ENCODE data around the gene SLMAP. TPM values are rescaled to one million over a fixed set of nuclear protein-coding genes. Genes with fewer than 3 reads are reported as not detected.

The SLMAP gene
- total RNA-seq, 3 donors from 2014 or later (not counting 1 experiment from before 2014, with no cell fraction given) = 79.4 to 98.6 (median 89.0) TPM

DNA sequence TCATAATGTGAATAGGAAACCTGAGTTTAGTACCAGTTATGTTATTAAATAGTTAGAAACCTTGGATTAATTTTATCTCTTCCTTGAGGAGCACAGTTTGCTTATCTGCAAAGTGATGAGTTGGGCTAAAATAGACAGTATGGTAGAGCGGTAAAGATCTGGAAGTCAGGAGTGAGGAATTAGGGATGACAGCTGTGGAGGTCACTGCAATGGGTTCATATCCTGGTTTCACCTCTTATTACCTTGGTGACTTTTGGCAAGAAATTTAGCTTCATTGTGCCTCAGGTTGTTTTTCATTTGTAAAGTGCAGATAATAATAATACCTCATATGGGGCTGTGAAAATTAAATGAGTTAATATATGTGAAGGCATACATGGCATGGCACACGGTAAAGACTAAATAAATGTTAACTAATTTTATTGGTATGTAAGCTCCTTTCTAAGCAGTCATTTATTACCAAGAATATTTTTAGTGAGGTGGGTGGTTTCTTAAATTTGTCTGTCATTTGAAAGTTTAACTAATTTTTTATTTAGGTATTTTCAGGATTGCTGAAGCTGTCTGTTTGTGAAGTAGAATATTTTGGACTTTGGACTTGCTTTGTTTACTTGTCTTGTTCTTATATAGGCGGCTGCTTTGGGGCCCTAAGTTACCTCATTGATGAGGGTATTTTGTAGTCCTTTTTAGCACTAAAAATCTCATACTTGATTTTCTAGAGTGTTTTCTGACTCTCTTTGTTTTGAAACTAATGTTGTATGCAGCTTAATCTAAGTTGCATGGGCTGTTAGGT lies 41.8 kb downstream of the SLMAP start:
- H3K4me3 ChIP-seq (ENCODE audit: low read length) = no peak overlapping the region
- TF ChIP-seq, protein P1, sequence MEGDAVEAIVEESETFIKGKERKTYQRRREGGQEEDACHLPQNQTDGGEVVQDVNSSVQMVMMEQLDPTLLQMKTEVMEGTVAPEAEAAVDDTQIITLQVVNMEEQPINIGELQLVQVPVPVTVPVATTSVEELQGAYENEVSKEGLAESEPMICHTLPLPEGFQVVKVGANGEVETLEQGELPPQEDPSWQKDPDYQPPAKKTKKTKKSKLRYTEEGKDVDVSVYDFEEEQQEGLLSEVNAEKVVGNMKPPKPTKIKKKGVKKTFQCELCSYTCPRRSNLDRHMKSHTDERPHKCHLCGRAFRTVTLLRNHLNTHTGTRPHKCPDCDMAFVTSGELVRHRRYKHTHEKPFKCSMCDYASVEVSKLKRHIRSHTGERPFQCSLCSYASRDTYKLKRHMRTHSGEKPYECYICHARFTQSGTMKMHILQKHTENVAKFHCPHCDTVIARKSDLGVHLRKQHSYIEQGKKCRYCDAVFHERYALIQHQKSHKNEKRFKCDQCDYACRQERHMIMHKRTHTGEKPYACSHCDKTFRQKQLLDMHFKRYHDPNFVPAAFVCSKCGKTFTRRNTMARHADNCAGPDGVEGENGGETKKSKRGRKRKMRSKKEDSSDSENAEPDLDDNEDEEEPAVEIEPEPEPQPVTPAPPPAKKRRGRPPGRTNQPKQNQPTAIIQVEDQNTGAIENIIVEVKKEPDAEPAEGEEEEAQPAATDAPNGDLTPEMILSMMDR (IDR thresholded peaks at IDR 0.05) = no peak
- H3K27me3 ChIP-seq (ENCODE audit: control insufficient read depth, insufficient read depth, low read length) = no peaks in the 10 kb centered on the region
- DNase-seq (no peak), ATAC-seq (no peak)
- no peak overlapping the region for H3K27ac Mint-ChIP-seq
- no peaks in the 10 kb centered on the region for H3K9me3 ChIP-seq (ENCODE audit: control insufficient read depth, insufficient read depth, low read length)
- no peaks in the 10 kb centered on the region for H3K36me3 Mint-ChIP-seq
- H3K9me3 Mint-ChIP-seq = no peaks in the 10 kb centered on the region
- no peak overlapping the region for H3K4me3 Mint-ChIP-seq
- intact Hi-C loops (cut with micrococcal nuclease) = no loop called here
- H3K4me1 Mint-ChIP-seq = peaks cover 32 to 53% of the 10 kb centered on the region in 2 donors
- no peaks in the 10 kb centered on the region for H3K36me3 ChIP-seq (ENCODE audit: control insufficient read depth, insufficient read depth, low read length)
- H3K27me3 Mint-ChIP-seq (ENCODE audit: low read depth in 2 of 2) = no peaks in the 10 kb centered on the region
- WGBS (ENCODE audit: insufficient coverage) = 100% methylated on average over 3 of the region's 3 CpGs
- no peaks in the 10 kb centered on the region for H3K4me1 ChIP-seq (ENCODE audit: control insufficient read depth, insufficient read depth, low read length)
- H3K27ac ChIP-seq (ENCODE audit: low read length) = no peak overlapping the region

- Histone ChIP-seq H3K27me3 (ENCODE audit: control insufficient read depth, insufficient read depth, low read length) (no peaks in the 10 kb centered on the region), H3K9me3 (ENCODE audit: control insufficient read depth, insufficient read depth, low read length) (no peaks in the 10 kb centered on the region), H3K4me3 (ENCODE audit: low read length) (no peak overlapping the region), H3K4me1 (ENCODE audit: control insufficient read depth, insufficient read depth, low read length) (peaks cover 4% of the 10 kb centered on the region), H3K36me3 (ENCODE audit: control insufficient read depth, insufficient read depth, low read length) (no peaks in the 10 kb centered on the region), H3K27ac (ENCODE audit: low read length) (peak overlapping the region; percentile 54)
- Mint-ChIP-seq H3K4me1 (peaks cover 53 to 60% of the 10 kb centered on the region in 2 donors), H3K36me3 (no peaks in the 10 kb centered on the region), H3K27me3 (ENCODE audit: low read depth in 2 of 2) (no peaks in the 10 kb centered on the region), H3K4me3 (peak overlapping the region; percentile 61), H3K9me3 (no peaks in the 10 kb centered on the region), H3K27ac (peak overlapping the region; percentile 79 to 81)
- WGBS (ENCODE audit: insufficient coverage) = 39% methylated on average over 2 of the region's 3 CpGs
- intact Hi-C loops (cut with micrococcal nuclease) = no loop called here
- peak in 1 of 2 donors; percentile 22 for DNase-seq
- TF ChIP-seq, protein P1 (IDR thresholded peaks at IDR 0.05) = no peak
- peak in 2 of 3 donors; percentile 36 to 65 for ATAC-seq
Measured at GRCh38 chr3:57803647-57804081, 47.6 kb downstream of the SLMAP start.

- peak overlapping the region; percentile 79 to 81 for H3K27ac Mint-ChIP-seq
- TF ChIP-seq, protein P1 (IDR thresholded peaks at IDR 0.05) = no peak
- Histone ChIP-seq H3K36me3 (ENCODE audit: control insufficient read depth, insufficient read depth, low read length) (no peaks in the 10 kb centered on the region), H3K27me3 (ENCODE audit: control insufficient read depth, insufficient read depth, low read length) (no peaks in the 10 kb centered on the region), H3K27ac (ENCODE audit: low read length) (no peak overlapping the region), H3K4me1 (ENCODE audit: control insufficient read depth, insufficient read depth, low read length) (peaks cover 4% of the 10 kb centered on the region), H3K4me3 (ENCODE audit: low read length) (no peak overlapping the region), H3K9me3 (ENCODE audit: control insufficient read depth, insufficient read depth, low read length) (no peaks in the 10 kb centered on the region)
- ATAC-seq = no peak
- no peak overlapping the region for H3K4me3 Mint-ChIP-seq
- no peaks in the 10 kb centered on the region for H3K9me3 Mint-ChIP-seq
- no peaks in the 10 kb centered on the region for H3K27me3 Mint-ChIP-seq (ENCODE audit: low read depth in 2 of 2)
- intact Hi-C loops (cut with micrococcal nuclease) = no loop called here
- DNase-seq = no peak
- no peaks in the 10 kb centered on the region for H3K36me3 Mint-ChIP-seq
- 100% methylated on average over 1 of the region's 1 CpG for whole genome bisulfite sequencing (ENCODE audit: insufficient coverage)
- peaks cover 64 to 71% of the 10 kb centered on the region in 2 donors for H3K4me1 Mint-ChIP-seq
Measured at GRCh38 chr3:57805266-57805665, 49.2 kb downstream of the SLMAP start.
